HCT116 (cell line): Measurements from ENCODE around the gene CHRND. TPM values are rescaled to one million over a fixed set of nuclear protein-coding genes. Genes with fewer than 3 reads are reported as not detected.

Source experiments
- ATAC-seq: fragments of 200-7000 bp; cut with Tn5 transposase; 2 replicates; pipeline ENCODE4 v1.9.1; 2020; ENCODE audit warnings: mild to moderate bottlenecking, moderate library complexity
- BruUV-seq: library from RNA; stranded (reverse); fragments of 400-500 nt; replicated peaks from 2 replicates; lab custom pipeline; 2021; lab: Mats Ljungman, UMichigan
- CTCF ChIA-PET: fragments of 300-600 bp; sonication (Branson Sonifier 250); formaldehyde crosslinking; loops from one replicate; lab custom pipeline; 2021; ENCODE audit warnings: antibody characterized with exemption; lab: Charles Lee
- POLR2A ChIA-PET: fragments of 300-600, 350-600 bp; sonication (Branson Sonifier 250); formaldehyde crosslinking; loops from one replicate; lab custom pipeline; 2021; ENCODE audit warnings: antibody characterized with exemption; lab: Charles Lee
- RAD21 ChIA-PET, 2 experiments: fragments of 300-600 bp; sonication (Branson Sonifier 250); formaldehyde crosslinking; loops; one replicate each; lab custom pipeline; 2023; ENCODE audit warnings: low total read pairs in 2 of 2; ENCODE audit not compliant: uncharacterized antibody in 2 of 2, unreplicated experiment in 2 of 2, low non-redundant PET in 1 of 2; lab: Charles Lee
- DNase-seq: peaks from one replicate; pipeline ENCODE4 v3.0.0-alpha.2; 2010; ENCODE audit warnings: low read depth, low spot score
- H2AFZ ChIP-seq: fragments of 200-600 bp; shearing (Covaris generic), sonication (generic); 2 replicates; pipeline ENCODE4 v1.6.1; 2017; ENCODE audit warnings: low read depth, mixed run types, mixed read lengths, antibody characterized with exemption, low read length; ENCODE audit not compliant: poor library complexity, severe bottlenecking
- H3K27ac ChIP-seq: 2 replicates; pipeline ENCODE4 v1.5.1; 2012; ENCODE audit warnings: low read depth, low read length
- H3K27me3 ChIP-seq: fragments of 200-600 bp; sonication (generic); 2 replicates; pipeline ENCODE4 v1.6.1; 2016; ENCODE audit warnings: mixed run types, low read length, mixed read lengths; ENCODE audit not compliant: insufficient read depth
- H3K36me3 ChIP-seq, 2 experiments: fragments of 200-500 bp in 1 of 2; fragments of 200-600 bp in 1 of 2; sonication (Bioruptor generic) in 1 of 2; sonication (generic) in 1 of 2; 2 replicates each; pipeline versions ENCODE4 v1.5.1 to v1.6.1; 2014 to 2016; ENCODE audit warnings: low read length in 2 of 2, inconsistent platforms in 1 of 2, mixed read lengths in 1 of 2, mixed run types in 1 of 2; ENCODE audit not compliant: insufficient read depth in 2 of 2, control insufficient read depth in 1 of 2
- H3K4me1 ChIP-seq, 2 experiments: fragments of 200-600 bp in 1 of 2; sonication (generic) in 1 of 2; 2 replicates each; pipeline versions ENCODE4 v1.5.1 to v1.6.1; 2012 to 2017; ENCODE audit warnings: low read length in 2 of 2, inconsistent platforms in 1 of 2, mild to moderate bottlenecking in 1 of 2, mixed read lengths in 1 of 2, mixed run types in 1 of 2, moderate library complexity in 1 of 2; ENCODE audit not compliant: insufficient read depth in 2 of 2, control insufficient read depth in 1 of 2
- H3K4me2 ChIP-seq: fragments of 200-600 bp; sonication (generic); 2 replicates; pipeline ENCODE4 v1.6.1; 2017; ENCODE audit warnings: mixed run types, low read length, mixed read lengths
- H3K4me3 ChIP-seq, 2 experiments: fragments of 200-600 bp in 1 of 2; sonication (generic) in 1 of 2; replicated peaks in 1 of 2; 2 replicates each; pipeline ENCODE4 v1.5.1; 2011 to 2016; ENCODE audit warnings: low read length in 2 of 2, control low read depth in 1 of 2, low read depth in 1 of 2, mild to moderate bottlenecking in 1 of 2, mixed read lengths in 1 of 2, mixed run types in 1 of 2
- H3K79me2 ChIP-seq: fragments of 200-600 bp; sonication (generic); 2 replicates; pipeline ENCODE4 v1.6.1; 2017; ENCODE audit warnings: mild to moderate bottlenecking, mixed run types, low read length, moderate library complexity, mixed read lengths; ENCODE audit not compliant: insufficient read depth
- H3K9ac ChIP-seq: fragments of 200-600 bp; sonication (generic); 2 replicates; pipeline ENCODE4 v1.6.1; 2016; ENCODE audit warnings: low read length, mixed read lengths
- H3K9me2 ChIP-seq: fragments of 200-600 bp; sonication (generic), shearing (Covaris generic); 2 replicates; pipeline ENCODE4 v1.6.1; 2017; ENCODE audit warnings: mixed run types, mild to moderate bottlenecking, moderate library complexity; ENCODE audit not compliant: insufficient read depth
- H3K9me3 ChIP-seq, 2 experiments: fragments of 200-500 bp in 1 of 2; fragments of 200-600 bp in 1 of 2; sonication (Bioruptor generic) in 1 of 2; sonication (generic) in 1 of 2; 2 replicates each; pipeline ENCODE4 v1.6.1; 2014 to 2017; ENCODE audit warnings: low read length in 2 of 2, mixed read lengths in 2 of 2, inconsistent platforms in 1 of 2, low read depth in 1 of 2, mild to moderate bottlenecking in 1 of 2, mixed run types in 1 of 2, moderate library complexity in 1 of 2; ENCODE audit not compliant: control insufficient read depth in 1 of 2, insufficient read depth in 1 of 2
- H4K20me1 ChIP-seq: fragments of 200-600 bp; sonication (generic), shearing (Covaris generic); 2 replicates; pipeline ENCODE4 v1.6.1; 2017; ENCODE audit warnings: mixed run types, mild to moderate bottlenecking, moderate library complexity; ENCODE audit not compliant: insufficient read depth
- ATF3 ChIP-seq: IDR thresholded peaks from 2 replicates; pipeline ENCODE4 v1.6.1; 2012
- CTCF ChIP-seq, 3 experiments: fragments of 200-600 bp in 1 of 3; sonication (generic) in 1 of 3; IDR thresholded peaks in 2 of 3; conservative IDR thresholded peaks in 1 of 3; 2 replicates each; pipeline ENCODE4 v1.5.1; 2012 to 2017; ENCODE audit warnings: low read depth in 2 of 3, low read length in 2 of 3, antibody characterized with exemption in 1 of 3, borderline replicate concordance in 1 of 3, control low read depth in 1 of 3, mild to moderate bottlenecking in 1 of 3, mixed read lengths in 1 of 3, mixed run types in 1 of 3, moderate library complexity in 1 of 3; ENCODE audit not compliant: insufficient read depth in 1 of 3
- EGR1 ChIP-seq: IDR thresholded peaks from 2 replicates; pipeline ENCODE4 v1.6.1; 2012; ENCODE audit warnings: low read depth
- EZH2 ChIP-seq: fragments of 200-600 bp; sonication (generic); IDR thresholded peaks from 2 replicates; pipeline ENCODE4 v1.6.1; 2017; ENCODE audit warnings: antibody characterized with exemption, mixed run types
- EZH2phosphoT487 ChIP-seq: fragments of 200-600 bp; IDR thresholded peaks from 2 replicates; pipeline ENCODE4 v1.6.1; 2018; ENCODE audit warnings: antibody characterized with exemption, borderline replicate concordance
- MAX ChIP-seq: IDR thresholded peaks from 2 replicates; pipeline ENCODE4 v1.6.1; 2012
- POLR2A ChIP-seq: IDR thresholded peaks from 2 replicates; pipeline ENCODE4 v1.7.0; 2011; ENCODE audit warnings: borderline replicate concordance; ENCODE audit not compliant: insufficient read depth, insufficient read length; ENCODE audit errors: extremely low read depth
- POLR2AphosphoS5 ChIP-seq: IDR thresholded peaks from 2 replicates; pipeline ENCODE4 v1.6.1; 2011; ENCODE audit warnings: mild to moderate bottlenecking, low read depth, low read length, moderate library complexity
- REST ChIP-seq: IDR thresholded peaks from 2 replicates; pipeline ENCODE4 v1.6.1; 2012; ENCODE audit warnings: low read depth
- SIN3A ChIP-seq: IDR thresholded peaks from 2 replicates; pipeline ENCODE4 v1.6.1; 2012; ENCODE audit warnings: low read depth
- SP1 ChIP-seq: IDR thresholded peaks from 2 replicates; pipeline ENCODE4 v1.6.1; 2012; ENCODE audit warnings: low read depth
- TCF7L2 ChIP-seq: IDR thresholded peaks from 2 replicates; pipeline ENCODE4 v1.7.0; 2011; ENCODE audit warnings: borderline replicate concordance, inconsistent platforms; ENCODE audit not compliant: insufficient read depth, insufficient read length; ENCODE audit errors: extremely low read depth
- YY1 ChIP-seq: IDR thresholded peaks from 2 replicates; pipeline ENCODE4 v1.6.1; 2011; ENCODE audit warnings: low read length, low read depth, moderate library complexity, mild to moderate bottlenecking; ENCODE audit not compliant: insufficient replicate concordance; ENCODE audit errors: extremely low read depth
- intact Hi-C: fragments of 100-400 bp; cut with micrococcal nuclease; formaldehyde crosslinking; loops from 2 replicates; pipeline ENCODE4 v1.10.0; 2022
- total RNA-seq: library from RNA; stranded (reverse); gene quantifications from one replicate; pipeline ENCODE4 v1.2.1, GENCODE V29; 2021; ENCODE audit not compliant: unreplicated experiment
- TF ChIP-seq, protein P1 (sequence below): IDR thresholded peaks from 2 replicates; pipeline ENCODE4 v1.6.1; 2011; ENCODE audit warnings: mild to moderate bottlenecking, low read length, moderate library complexity; ENCODE audit not compliant: insufficient replicate concordance; ENCODE audit errors: extremely low read depth

Gene CHRND
- total RNA-seq, 1 experiment from 2014 or later: not detected

DNA sequence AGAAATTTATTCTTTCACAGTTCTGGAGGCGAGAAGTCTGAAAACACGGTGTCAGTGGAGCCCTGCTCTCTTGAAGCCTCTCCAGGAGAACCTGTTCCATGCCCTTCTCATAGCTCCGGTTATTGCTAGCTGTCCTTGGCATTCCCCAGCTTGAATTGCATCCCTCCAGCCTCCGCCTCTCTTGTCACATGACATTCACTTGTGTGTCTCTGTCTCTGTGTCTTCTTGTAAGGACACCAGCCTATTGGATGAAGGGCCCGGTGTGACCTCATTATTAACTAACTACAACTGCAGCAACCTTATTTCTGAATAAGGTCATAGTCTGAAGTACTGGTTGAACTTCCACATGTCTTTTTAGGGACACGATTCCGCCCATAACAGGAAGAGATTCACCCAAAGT is 10.3 kb upstream of the CHRND start:
- no peaks in the 10 kb centered on the region for H4K20me1 ChIP-seq
- no peaks in the 10 kb centered on the region for H3K9me2 ChIP-seq
- DNase-seq (no peak), ATAC-seq (no peak)
- H3K4me2 ChIP-seq: no peak overlapping the region
- H3K27me3 ChIP-seq: no peaks in the 10 kb centered on the region
- ChIA-PET CTCF (no interaction called here), RAD21 (no interaction called here), POLR2A (no interaction called here)
- no peaks in the 10 kb centered on the region for H3K9me3 ChIP-seq
- no peaks in the 10 kb centered on the region for H3K79me2 ChIP-seq
- no peak for TF ChIP-seq EGR1
- TF ChIP-seq EZH2: no peak
- TF ChIP-seq EZH2phosphoT487: no peak
- no peak for TF ChIP-seq MAX
- no peak for TF ChIP-seq POLR2AphosphoS5
- no peak for TF ChIP-seq CTCF (IDR thresholded peaks at IDR 0.05 in 2 of 3, conservative IDR thresholded peaks at IDR 0.05 in 1 of 3; ENCODE audit: borderline replicate concordance in 1 of 3, insufficient read depth in 1 of 3, low read depth in 2 of 3, low read length in 2 of 3)
- no peak for TF ChIP-seq SIN3A
- TF ChIP-seq SP1: no peak
- no peak for TF ChIP-seq REST
- no peak for TF ChIP-seq ATF3
- no peak for TF ChIP-seq YY1
- no peak for TF ChIP-seq TCF7L2
- TF ChIP-seq POLR2A: no peak
- TF ChIP-seq, protein P1, sequence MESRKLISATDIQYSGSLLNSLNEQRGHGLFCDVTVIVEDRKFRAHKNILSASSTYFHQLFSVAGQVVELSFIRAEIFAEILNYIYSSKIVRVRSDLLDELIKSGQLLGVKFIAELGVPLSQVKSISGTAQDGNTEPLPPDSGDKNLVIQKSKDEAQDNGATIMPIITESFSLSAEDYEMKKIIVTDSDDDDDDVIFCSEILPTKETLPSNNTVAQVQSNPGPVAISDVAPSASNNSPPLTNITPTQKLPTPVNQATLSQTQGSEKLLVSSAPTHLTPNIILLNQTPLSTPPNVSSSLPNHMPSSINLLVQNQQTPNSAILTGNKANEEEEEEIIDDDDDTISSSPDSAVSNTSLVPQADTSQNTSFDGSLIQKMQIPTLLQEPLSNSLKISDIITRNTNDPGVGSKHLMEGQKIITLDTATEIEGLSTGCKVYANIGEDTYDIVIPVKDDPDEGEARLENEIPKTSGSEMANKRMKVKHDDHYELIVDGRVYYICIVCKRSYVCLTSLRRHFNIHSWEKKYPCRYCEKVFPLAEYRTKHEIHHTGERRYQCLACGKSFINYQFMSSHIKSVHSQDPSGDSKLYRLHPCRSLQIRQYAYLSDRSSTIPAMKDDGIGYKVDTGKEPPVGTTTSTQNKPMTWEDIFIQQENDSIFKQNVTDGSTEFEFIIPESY: no peak
- H3K36me3 ChIP-seq: no peaks in the 10 kb centered on the region
- no peak overlapping the region for H3K9ac ChIP-seq
- no peak overlapping the region for H3K4me3 ChIP-seq
- no peak overlapping the region for H3K27ac ChIP-seq
- no TSS peak for BruUV-seq
- intact Hi-C loops: no loop called here
- H3K4me1 ChIP-seq: no peaks in the 10 kb centered on the region
- no peak overlapping the region for H2AFZ ChIP-seq
